Activated T-helper 1 cell treated with anti-CD3 and anti-CD28 coated beads, Interleukin-12 subunit alpha, Interleukin-12 subunit beta, Interleukin-2, Interleukin-4 antibody, amounts not matched to agents 30 ng/mL and 10 ng/mL and 1 ng/mL, durations not matched to agents 14 hours and 24 hours and 36 hours (primary cell): ENCODE data around the gene NPR2. TPM values are rescaled to one million over a fixed set of nuclear protein-coding genes. Genes with fewer than 3 reads are reported as not detected.

Experiments used
- DNase-seq: peaks from one replicate; pipeline ENCODE4 v3.0.0; 2021; ENCODE audit warnings: low spot score
- H3K27ac Mint-ChIP-seq: one replicate; pipeline ENCODE4 v1.8.0; 2021; ENCODE audit warnings: mild to moderate bottlenecking, mixed read lengths
- H3K27me3 Mint-ChIP-seq: one replicate; pipeline ENCODE4 v1.8.0; 2022; ENCODE audit warnings: mild to moderate bottlenecking, moderate library complexity, mixed read lengths; ENCODE audit not compliant: insufficient read depth
- H3K36me3 Mint-ChIP-seq: one replicate; pipeline ENCODE4 v1.8.0; 2021; ENCODE audit warnings: low read depth, mixed read lengths
- H3K4me1 Mint-ChIP-seq: one replicate; pipeline ENCODE4 v1.8.0; 2021; ENCODE audit warnings: low read depth, mixed read lengths
- H3K4me3 Mint-ChIP-seq: one replicate; pipeline ENCODE4 v1.8.0; 2021; ENCODE audit warnings: mild to moderate bottlenecking, moderate library complexity, mixed read lengths
- H3K9me3 Mint-ChIP-seq: one replicate; pipeline ENCODE4 v1.8.0; 2021; ENCODE audit warnings: mixed read lengths
- intact Hi-C: fragments of 100-400 bp; cut with micrococcal nuclease; formaldehyde crosslinking; loops from one replicate; pipeline ENCODE4 v1.15.1; 2024
- total RNA-seq: library from RNA; stranded (reverse); gene quantifications from 2 replicates; pipeline ENCODE4 v1.2.3, GENCODE V29; 2022

The NPR2 gene
- total RNA-seq, 1 donor from 2014 or later, result 10.4 TPM

GRCh38 chr9:35831040-35831439, 39.6 kb downstream of the NPR2 start:
- Mint-ChIP-seq H3K27ac (no peak overlapping the region), H3K4me3 (peak overlapping the region; percentile 12), H3K4me1 (peaks cover 25% of the 10 kb centered on the region), H3K9me3 (no peaks in the 10 kb centered on the region), H3K27me3 (peaks cover 3% of the 10 kb centered on the region), H3K36me3 (no peaks in the 10 kb centered on the region)
- no peak for DNase-seq
- intact Hi-C loops, result no loop called here

- no peak overlapping the region for H3K4me3 Mint-ChIP-seq
- no peak for DNase-seq
- no peaks in the 10 kb centered on the region for H3K36me3 Mint-ChIP-seq
- no peak overlapping the region for H3K27ac Mint-ChIP-seq
- H3K4me1 Mint-ChIP-seq, result peaks cover 25% of the 10 kb centered on the region
- no peaks in the 10 kb centered on the region for H3K27me3 Mint-ChIP-seq
- intact Hi-C loops, result no loop called here
- H3K9me3 Mint-ChIP-seq, result no peaks in the 10 kb centered on the region
Measured at GRCh38 chr9:35832814-35833213, 41.4 kb downstream of the NPR2 start.

- Mint-ChIP-seq H3K27me3 (peaks cover 3% of the 10 kb centered on the region), H3K27ac (no peak overlapping the region), H3K36me3 (no peaks in the 10 kb centered on the region), H3K4me3 (no peak overlapping the region), H3K9me3 (no peaks in the 10 kb centered on the region), H3K4me1 (peaks cover 14% of the 10 kb centered on the region)
- no peak for DNase-seq
- intact Hi-C loops, result no loop called here
Measured at GRCh38 chr9:35834260-35835215, 43.1 kb downstream of the NPR2 start.

- H3K4me1 Mint-ChIP-seq, result peaks cover 7% of the 10 kb centered on the region
- no peak overlapping the region for H3K27ac Mint-ChIP-seq
- no peak overlapping the region for H3K4me3 Mint-ChIP-seq
- H3K9me3 Mint-ChIP-seq, result no peaks in the 10 kb centered on the region
- no peak for DNase-seq
- H3K27me3 Mint-ChIP-seq, result peaks cover 3% of the 10 kb centered on the region
- H3K36me3 Mint-ChIP-seq, result no peaks in the 10 kb centered on the region
- intact Hi-C loops, result no loop called here
Measured at GRCh38 chr9:35835216-35835632, 43.8 kb downstream of the NPR2 start.

GRCh38 chr9:35835766-35836165, 44.4 kb downstream of the NPR2 start:
- Mint-ChIP-seq H3K4me3 (no peak overlapping the region), H3K9me3 (no peaks in the 10 kb centered on the region), H3K27ac (no peak overlapping the region), H3K27me3 (peaks cover 3% of the 10 kb centered on the region), H3K36me3 (no peaks in the 10 kb centered on the region), H3K4me1 (peaks cover 5% of the 10 kb centered on the region)
- intact Hi-C loops, result no loop called here
- DNase-seq, result no peak

GRCh38 chr9:35836595-35836994, 45.2 kb downstream of the NPR2 start:
- Mint-ChIP-seq H3K27ac (no peak overlapping the region), H3K36me3 (no peaks in the 10 kb centered on the region), H3K4me3 (no peak overlapping the region), H3K27me3 (peaks cover 3% of the 10 kb centered on the region), H3K9me3 (no peaks in the 10 kb centered on the region), H3K4me1 (peaks cover 4% of the 10 kb centered on the region)
- DNase-seq, result no peak
- intact Hi-C loops, result no loop called here

- Mint-ChIP-seq H3K4me1 (peaks cover 20% of the 10 kb centered on the region), H3K4me3 (no peak overlapping the region), H3K27ac (no peak overlapping the region), H3K27me3 (peaks cover 3% of the 10 kb centered on the region), H3K36me3 (no peaks in the 10 kb centered on the region), H3K9me3 (no peaks in the 10 kb centered on the region)
- no peak for DNase-seq
- intact Hi-C loops, result no loop called here
Measured at GRCh38 chr9:35839926-35840325, 48.5 kb downstream of the NPR2 start.

GRCh38 chr9:35840881-35841644, 49.7 kb downstream of the NPR2 start:
- no peak for DNase-seq
- Mint-ChIP-seq H3K27ac (no peak overlapping the region), H3K27me3 (peaks cover 6% of the 10 kb centered on the region), H3K36me3 (no peaks in the 10 kb centered on the region), H3K4me3 (no peak overlapping the region), H3K9me3 (no peaks in the 10 kb centered on the region), H3K4me1 (peaks cover 30% of the 10 kb centered on the region)
- intact Hi-C loops, result no loop called here

GRCh38 chr9:35841645-35841900, 50.2 kb downstream of the NPR2 start:
- Mint-ChIP-seq H3K9me3 (no peaks in the 10 kb centered on the region), H3K4me3 (no peak overlapping the region), H3K27me3 (peaks cover 6% of the 10 kb centered on the region), H3K4me1 (peaks cover 30% of the 10 kb centered on the region), H3K36me3 (no peaks in the 10 kb centered on the region), H3K27ac (no peak overlapping the region)
- DNase-seq, result no peak
- intact Hi-C loops, result no loop called here

GRCh38 chr9:35842020-35842745, 50.8 kb downstream of the NPR2 start:
- H3K27me3 Mint-ChIP-seq, result peaks cover 6% of the 10 kb centered on the region
- intact Hi-C loops, result no loop called here
- H3K36me3 Mint-ChIP-seq, result no peaks in the 10 kb centered on the region
- no peak overlapping the region for H3K4me3 Mint-ChIP-seq
- no peaks in the 10 kb centered on the region for H3K9me3 Mint-ChIP-seq
- no peak overlapping the region for H3K27ac Mint-ChIP-seq
- H3K4me1 Mint-ChIP-seq, result peaks cover 30% of the 10 kb centered on the region
- no peak for DNase-seq

GRCh38 chr9:35842795-35843194, 51.4 kb downstream of the NPR2 start:
- Mint-ChIP-seq H3K9me3 (no peaks in the 10 kb centered on the region), H3K27ac (no peak overlapping the region), H3K36me3 (no peaks in the 10 kb centered on the region), H3K27me3 (peaks cover 6% of the 10 kb centered on the region), H3K4me3 (no peak overlapping the region), H3K4me1 (peaks cover 30% of the 10 kb centered on the region)
- intact Hi-C loops, result no loop called here
- DNase-seq, result no peak

- Mint-ChIP-seq H3K4me3 (no peak overlapping the region), H3K27ac (no peak overlapping the region), H3K4me1 (peaks cover 36% of the 10 kb centered on the region), H3K27me3 (peaks cover 2% of the 10 kb centered on the region), H3K9me3 (no peaks in the 10 kb centered on the region), H3K36me3 (no peaks in the 10 kb centered on the region)
- intact Hi-C loops, result no loop called here
- DNase-seq, result no peak
Measured at GRCh38 chr9:35844628-35845270, 53.4 kb downstream of the NPR2 start.
